Activated CD4-positive, alpha-beta T cell treated with anti-CD3 and anti-CD28 coated beads for 24 hours (primary cell): ENCODE data around the gene DRAP1.

Source experiments
- DNase-seq, 2 donors: peaks; one replicate each; pipeline ENCODE4 v3.0.0-alpha.2; 2020; ENCODE audit warnings: low read depth in 2 of 2

The DRAP1 gene

GRCh38 chr11:65903715-65904114, 15.5 kb upstream of the DRAP1 start:
- DNase-seq: no peak

GRCh38 chr11:65906602-65907001, 12.6 kb upstream of the DRAP1 start:
- DNase-seq: no peak

DNA sequence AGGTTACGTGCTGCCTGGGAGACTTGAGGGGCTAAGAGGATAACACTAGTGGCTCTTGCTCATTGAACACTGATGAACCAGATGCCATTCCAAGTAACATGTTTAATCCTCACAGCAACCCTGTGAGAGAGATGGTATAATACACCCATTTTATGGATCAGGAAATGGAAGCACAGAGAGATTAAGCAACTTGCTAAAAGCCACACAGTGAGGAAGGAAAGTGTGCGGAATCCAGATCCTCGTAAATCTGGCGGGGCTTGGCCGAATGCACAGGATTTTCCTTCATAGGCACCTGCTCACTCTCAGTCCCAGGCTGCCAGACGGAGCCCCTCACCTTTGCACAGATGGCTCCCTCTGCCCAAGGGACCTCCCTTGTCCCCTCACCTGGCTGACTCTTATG, 11.3 kb upstream of the DRAP1 start:
- no peak for DNase-seq

DNA sequence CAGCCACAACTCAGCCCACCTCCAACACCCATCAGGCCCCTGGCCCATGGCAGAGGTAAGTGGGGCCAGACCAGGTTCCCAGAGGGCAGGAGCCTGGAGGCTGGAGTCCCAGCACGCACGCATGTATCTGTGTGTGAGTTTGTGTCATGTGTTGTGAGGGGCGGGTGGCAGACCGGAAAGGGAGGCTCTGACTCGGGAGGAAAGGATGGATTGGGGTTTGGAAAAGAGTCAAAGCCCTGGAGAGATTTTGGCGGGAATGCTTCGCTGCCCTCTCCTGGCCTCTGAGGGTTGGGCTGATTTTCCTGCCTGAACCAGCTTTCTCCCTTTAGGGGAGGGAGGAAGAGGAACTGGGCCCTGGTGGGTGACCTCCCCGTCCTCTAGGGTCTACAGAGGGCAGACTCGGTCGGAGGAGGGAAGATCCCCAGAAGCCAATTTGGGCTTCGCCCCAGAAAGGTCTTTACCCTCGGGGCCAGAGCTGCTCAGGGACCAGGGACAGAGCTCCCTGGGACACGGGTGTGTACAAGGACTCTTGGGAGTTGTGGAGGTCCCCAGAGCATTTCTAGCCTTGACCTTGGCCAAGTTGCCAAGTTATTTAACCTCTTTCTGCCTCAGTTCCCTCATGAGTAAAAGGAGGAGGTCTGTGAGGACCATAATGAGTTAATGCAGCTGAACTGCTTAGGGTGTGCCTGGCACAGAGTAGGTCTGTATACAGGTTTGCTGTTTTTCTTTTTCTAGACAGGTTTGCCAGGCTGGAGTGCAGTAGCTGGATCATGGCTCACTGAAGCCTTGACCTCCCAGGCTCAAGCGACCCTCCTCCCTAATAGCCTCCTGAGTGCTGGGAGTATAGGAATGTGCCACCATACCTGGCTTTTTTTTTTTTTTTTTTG, 7.3 kb upstream of the DRAP1 start:
- no peak for DNase-seq

DNA sequence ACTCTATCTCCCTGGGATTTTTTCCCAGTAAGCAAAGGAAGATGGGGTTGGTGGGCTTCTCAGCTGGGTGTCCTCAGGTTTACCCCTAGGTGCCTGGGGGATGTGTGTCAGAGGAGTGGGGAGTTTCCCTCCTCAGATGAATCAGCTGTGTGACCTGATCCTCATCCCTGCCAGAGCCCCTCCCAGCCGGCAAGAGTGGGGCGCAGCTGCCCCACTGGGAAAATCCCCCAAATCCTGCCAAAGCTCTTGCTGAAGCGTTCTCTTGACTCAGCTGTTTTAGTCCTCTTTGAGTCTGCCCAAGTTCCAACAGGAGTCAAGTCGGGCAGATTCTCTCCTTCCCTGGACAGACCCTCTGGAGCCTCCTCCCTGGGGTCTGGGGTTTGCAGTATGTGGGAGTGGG, 6.4 kb upstream of the DRAP1 start:
- DNase-seq: no peak

DNA sequence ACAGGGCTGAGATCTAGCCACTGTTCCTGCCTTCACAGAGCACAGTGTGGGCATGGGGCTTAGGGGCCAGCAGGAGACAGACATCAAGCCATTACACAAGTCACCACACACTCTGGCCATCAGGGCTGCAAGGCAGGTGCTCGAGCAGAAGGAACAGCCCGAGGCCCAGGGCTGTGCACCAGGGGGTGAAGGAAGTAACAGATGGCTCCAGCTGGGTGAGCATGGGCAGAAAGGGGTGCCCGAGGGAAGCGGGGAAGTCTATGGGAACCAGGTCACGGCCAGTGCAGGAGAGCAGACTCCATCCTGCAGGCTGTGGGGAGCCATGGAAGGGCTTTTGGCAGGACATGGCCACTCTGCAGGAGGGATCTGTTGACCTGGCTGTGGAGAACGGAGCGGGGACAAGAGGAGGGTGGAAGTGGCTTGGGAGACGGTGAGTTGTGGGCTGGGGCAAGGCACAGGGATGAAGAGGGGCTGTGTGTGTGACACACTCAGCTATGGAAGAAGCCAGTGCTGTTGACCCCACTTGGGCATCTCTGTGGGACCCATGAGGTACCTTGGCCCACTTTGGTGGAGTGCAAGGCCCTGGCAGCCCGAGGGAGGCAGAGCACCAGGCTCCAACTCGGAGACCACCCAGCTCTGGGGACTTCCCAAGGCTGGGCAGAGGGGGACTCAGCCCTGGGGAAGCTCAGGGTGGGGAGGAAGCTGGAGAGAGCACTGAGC, 4.0 kb upstream of the DRAP1 start:
- DNase-seq: no peak

GRCh38 chr11:65915821-65916251, 3.4 kb upstream of the DRAP1 start:
- no peak for DNase-seq

DNA sequence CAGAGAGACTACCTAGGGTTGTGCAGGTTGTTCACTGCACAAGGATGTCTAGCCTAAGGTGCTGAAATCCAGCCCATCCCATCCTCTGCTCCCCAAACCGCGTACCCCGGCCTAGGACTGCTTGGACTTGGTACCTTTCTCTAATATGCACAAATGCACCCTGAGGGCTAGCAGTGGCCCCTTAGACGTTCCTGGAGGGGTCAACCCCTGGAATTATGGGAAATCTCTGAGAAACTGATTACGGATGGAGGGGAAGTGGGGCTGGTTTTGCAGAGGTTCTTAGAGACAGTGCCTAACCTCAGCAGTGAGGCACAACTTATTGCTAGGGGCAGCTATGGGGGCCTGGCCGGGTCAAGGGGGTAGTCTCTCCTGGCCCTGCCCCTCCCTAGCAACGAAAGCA, 2.8 kb upstream of the DRAP1 start:
- no peak for DNase-seq

DNA sequence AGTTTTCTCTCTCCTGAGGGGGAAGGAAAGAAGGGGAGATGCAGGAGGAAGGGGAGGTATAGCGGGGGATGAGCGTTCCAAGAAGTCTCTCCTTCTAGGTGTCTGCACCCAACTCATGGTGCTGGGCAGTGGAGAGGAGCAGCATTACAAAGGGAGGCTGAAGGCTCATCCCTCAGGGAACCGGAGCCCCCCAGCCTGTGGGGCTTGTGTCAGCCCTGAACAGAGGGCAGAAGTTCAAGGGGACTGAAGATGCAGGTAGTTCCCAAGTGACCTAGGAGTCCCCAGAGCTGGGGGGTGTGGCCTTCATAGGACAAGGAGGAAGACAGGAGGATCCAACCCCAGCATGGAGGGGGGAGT, 2.2 kb upstream of the DRAP1 start:
- no peak for DNase-seq

- DNase-seq: no peak
Observed at GRCh38 chr11:65917434-65918210, 1.6 kb upstream of the DRAP1 start.

- no peak for DNase-seq
Observed at GRCh38 chr11:65918211-65919140, 750 bp upstream of the DRAP1 start, which contains the start of gene C11orf68. Gene C11orf68, minus strand, starts transcription at chr11:65919062. Its CDS starts 31 bp downstream, at chr11:65919031.

DNA sequence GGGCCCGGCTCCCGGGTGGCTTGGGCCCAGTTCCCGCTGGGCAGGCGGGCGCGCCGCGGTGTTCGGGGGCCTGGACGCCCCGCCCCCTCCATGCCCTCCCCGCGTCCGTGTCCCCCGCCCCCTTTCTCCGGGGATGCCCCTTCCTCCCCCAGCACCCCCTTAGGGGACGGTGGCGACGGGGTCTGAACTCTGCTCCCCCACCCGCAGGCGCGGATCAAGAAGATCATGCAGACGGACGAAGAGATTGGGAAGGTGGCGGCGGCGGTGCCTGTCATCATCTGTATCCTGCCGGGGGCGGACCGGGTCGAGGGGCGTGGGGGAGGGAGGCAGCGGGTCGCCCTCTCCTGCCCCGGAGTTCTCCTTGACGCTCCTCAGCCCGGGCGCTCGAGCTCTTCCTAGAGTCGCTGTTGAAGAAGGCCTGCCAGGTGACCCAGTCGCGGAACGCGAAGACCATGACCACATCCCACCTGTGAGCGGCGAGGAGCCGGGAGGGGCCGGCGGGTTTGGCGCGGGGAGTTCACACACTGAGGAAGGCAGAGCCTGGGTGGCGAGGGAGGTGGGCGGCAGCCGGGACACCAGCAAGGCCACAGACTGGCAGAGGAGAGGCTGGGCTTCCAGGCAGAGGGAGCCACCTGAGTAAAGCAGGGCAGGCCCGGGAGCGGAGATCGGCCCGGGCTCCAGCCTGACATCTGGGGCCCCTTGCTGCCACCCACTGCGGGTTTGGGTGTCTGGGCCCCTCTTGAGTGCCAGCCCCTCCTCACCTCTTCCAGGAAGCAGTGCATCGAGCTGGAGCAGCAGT, 546 bp downstream of the DRAP1 start:
- peak; percentile 33 to 43 for DNase-seq

DNA sequence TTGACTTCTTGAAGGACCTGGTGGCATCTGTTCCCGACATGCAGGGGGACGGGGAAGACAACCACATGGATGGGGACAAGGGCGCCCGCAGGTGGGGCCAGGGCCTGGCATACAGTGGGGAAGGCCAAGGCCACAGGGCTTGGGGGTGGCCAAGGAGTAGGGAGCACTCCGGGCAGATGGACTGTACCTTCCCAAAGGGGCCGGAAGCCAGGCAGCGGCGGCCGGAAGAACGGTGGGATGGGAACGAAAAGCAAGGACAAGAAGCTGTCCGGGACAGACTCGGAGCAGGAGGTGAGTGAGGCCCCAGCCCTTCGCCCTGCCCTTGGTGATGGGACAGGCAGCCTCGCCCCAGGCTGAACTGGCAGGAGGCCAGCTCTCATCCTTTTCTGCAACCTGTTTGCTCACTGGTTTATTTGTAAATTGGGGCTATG, 1.2 kb downstream of the DRAP1 start:
- DNase-seq: no peak

DNA sequence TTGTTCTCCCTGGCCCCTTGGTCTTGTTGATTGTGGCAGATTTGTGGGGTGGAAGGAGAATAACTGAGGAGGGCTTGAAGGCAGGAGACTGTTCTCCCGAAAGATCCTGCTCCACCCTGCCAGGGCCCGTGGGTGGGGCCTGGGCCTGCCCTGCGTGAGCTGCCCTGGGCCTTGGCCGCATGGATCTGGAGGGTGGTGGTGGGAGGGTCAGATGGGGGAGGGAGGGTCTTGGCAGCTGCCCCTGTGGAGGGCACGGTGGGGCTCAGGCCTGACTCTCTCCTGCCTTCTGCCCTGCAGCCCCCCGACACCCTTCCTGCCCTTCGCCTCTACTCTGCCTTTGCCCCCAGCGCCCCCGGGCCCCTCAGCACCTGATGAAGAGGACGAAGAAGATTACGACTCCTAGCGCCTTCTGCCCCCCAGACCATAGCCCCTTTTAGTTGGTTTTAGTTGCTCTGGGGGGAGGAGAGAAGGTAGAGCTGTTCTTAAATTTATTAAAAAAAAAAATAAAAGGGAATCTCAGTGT, 1.9 kb downstream of the DRAP1 start:
- DNase-seq: no peak

- DNase-seq: no peak
Observed at GRCh38 chr11:65921876-65922275, 2.6 kb downstream of the DRAP1 start.

DNA sequence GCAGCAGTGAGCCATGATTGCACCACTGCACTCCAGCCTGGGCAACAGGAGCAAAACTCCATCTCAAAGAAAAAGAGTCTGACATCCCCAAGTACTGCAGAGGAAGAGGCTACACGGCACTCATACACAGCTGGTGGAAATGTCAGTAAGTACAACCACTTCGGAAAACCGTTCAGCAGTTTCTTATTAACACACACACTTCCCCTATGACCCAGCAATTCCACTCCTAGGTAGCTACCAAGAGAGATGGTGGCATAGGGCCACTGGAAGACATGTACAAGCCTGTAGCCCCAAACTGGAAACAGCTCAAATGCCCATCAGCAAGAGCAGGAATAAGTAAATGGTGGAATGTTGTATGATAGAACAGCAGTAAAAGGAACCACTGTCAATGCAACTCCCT, 3.3 kb downstream of the DRAP1 start:
- no peak for DNase-seq

GRCh38 chr11:65925397-65925796, 6.2 kb downstream of the DRAP1 start:
- DNase-seq: no peak

DNA sequence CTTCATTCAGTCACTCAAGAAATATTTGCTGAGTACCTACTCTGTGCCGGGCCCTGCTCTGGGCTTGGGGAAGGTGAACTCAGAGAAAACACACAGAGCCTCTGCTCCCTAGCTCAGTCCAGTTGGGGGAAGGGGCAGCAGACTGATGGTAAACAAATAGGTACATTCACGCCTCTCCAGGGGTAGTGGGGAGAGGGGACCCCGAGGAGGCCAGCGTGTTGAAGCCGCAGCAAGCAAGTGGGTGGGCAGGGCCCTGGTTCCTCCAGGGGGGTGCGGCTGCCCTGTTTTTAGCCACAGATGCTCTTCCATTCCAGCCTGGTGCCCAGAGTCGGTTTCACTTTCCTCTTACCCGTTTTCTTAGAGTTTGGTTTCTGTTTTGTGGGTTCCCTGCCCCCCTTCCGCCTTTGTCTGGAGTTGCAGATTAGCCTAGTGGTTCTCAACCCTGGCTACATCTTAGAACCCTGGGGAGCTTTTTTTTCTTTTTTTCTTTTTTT, 8.7 kb downstream of the DRAP1 start:
- peak; percentile 48 to 58 for DNase-seq

- DNase-seq: no peak
Observed at GRCh38 chr11:65928667-65929066, 9.4 kb downstream of the DRAP1 start.
